ENCODE data around the gene POLN. TPM values are rescaled to one million over a fixed set of nuclear protein-coding genes. Genes with fewer than 3 reads are reported as not detected.

POLN gene
- total and polyA plus RNA-seq, 2 donors = 1.0 to 3.1 TPM

DNA sequence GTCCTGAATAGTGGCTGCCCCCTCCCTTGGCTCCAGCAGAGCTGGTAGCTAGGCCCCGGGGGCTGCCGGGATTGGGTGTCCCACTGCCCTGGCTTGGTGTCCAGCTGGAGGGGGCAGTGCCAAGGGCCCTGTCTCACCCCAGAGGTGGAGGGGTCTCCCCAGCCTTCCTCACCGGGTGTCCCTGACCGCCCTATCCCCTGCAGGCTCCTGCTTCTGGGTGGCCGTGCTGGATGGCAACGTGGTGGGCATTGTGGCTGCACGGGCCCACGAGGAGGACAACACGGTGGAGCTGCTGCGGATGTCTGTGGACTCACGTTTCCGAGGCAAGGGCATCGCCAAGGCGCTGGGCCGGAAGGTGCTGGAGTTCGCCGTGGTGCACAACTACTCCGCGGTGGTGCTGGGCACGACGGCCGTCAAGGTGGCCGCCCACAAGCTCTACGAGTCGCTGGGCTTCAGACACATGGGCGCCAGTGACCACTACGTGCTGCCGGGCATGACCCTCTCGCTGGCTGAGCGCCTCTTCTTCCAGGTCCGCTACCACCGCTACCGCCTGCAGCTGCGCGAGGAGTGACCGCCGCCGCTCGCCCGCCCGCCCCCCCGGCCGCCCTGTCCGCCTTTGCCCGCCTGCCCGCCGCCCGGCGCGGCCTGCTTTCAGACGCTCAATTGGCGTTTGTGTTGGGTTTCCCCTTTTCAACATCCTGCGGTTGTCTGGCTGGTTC lies 178.2 kb downstream of the POLN start:
- 94% methylated on average over 53 of the region's 53 CpGs for WGBS
- Histone ChIP-seq H3K4me3 (ENCODE audit: low read depth, low read length) (no peak overlapping the region), H3K27ac (ENCODE audit: low read depth) (no peak overlapping the region), H3K36me3 (ENCODE audit: insufficient read depth) (no peaks in the 10 kb centered on the region), H3K4me1 (ENCODE audit: insufficient read depth) (no peaks in the 10 kb centered on the region)
- no peak for DNase-seq (ENCODE audit: extremely low spot score)

DNA sequence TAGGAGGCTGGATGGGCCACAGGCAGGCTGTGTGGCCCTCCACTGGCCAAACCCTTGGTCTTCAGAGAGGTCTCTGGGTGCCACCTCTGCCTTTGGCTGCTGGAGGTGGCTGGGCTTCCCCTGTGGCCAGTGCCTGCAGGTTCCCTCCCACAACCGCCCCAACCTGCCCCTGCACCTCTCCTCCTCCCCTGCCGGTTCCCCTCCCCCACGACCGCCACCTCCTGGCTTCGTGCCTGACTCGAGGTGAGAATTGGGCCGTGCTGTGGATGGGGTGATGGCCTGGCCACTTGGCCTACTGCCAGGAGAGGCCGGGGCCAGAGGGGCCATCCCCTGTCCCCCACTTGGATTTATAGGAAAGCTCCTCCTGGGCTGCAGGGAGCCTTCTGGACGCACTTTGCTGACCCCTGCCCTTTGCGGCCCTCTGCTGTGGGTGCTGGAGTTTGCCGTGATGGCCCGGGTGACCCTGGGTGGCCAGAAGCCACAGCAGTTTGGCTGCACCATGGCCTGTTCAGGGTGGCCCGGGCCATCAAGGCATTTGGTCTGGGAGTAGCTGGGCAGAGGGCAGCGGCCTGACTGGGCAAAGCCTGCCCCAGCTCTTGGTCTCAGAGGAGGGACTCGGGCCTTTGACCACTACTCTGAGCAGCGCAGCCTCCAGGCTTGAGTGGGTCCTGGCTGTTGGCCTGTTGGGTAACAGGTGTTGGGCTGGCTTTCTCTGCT lies 179.0 kb downstream of the POLN start:
- no peak for DNase-seq (ENCODE audit: extremely low spot score)
- Histone ChIP-seq H3K36me3 (ENCODE audit: insufficient read depth) (no peaks in the 10 kb centered on the region), H3K4me1 (ENCODE audit: insufficient read depth) (no peaks in the 10 kb centered on the region), H3K4me3 (ENCODE audit: low read depth, low read length) (no peak overlapping the region), H3K27ac (ENCODE audit: low read depth) (no peak overlapping the region)
- WGBS = 71% methylated on average over 16 of the region's 16 CpGs

DNA sequence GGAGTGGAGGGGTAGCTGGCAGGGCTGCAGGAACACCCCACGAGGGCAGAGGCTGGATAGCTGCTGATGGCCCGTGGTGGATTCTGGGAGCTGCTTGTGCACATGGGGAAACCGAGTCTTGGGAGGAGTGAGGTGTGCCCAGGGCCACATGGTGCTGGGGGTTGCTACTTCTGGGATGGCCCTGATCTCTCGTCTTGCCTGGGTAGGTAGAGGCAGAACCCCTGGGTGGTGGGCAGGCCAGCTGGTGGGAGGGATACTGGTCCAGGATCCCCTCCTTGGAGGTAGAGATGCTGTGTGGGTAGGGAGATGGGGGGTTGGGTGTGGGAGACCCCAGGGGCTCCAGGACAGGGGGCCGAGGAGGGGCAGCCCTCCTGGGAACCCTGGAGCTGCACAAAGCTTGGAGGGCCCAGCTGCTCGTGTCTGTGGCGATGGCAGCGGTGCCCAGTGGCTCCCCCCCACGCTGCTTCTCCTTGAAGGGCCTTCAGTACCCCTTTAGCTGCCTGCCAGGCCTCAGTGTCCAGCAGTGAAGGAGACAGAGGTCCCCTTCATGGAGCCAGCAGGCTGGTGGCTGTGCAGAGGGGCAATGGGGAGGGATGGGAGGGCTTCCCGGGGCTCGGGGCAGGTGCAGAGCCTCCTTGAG lies 179.6 kb downstream of the POLN start:
- Histone ChIP-seq H3K4me1 (ENCODE audit: insufficient read depth) (no peaks in the 10 kb centered on the region), H3K4me3 (ENCODE audit: low read depth, low read length) (no peak overlapping the region), H3K36me3 (ENCODE audit: insufficient read depth) (no peaks in the 10 kb centered on the region), H3K27ac (ENCODE audit: low read depth) (no peak overlapping the region)
- 87% methylated on average over 11 of the region's 11 CpGs for WGBS
- DNase-seq (ENCODE audit: extremely low spot score) = no peak

DNA sequence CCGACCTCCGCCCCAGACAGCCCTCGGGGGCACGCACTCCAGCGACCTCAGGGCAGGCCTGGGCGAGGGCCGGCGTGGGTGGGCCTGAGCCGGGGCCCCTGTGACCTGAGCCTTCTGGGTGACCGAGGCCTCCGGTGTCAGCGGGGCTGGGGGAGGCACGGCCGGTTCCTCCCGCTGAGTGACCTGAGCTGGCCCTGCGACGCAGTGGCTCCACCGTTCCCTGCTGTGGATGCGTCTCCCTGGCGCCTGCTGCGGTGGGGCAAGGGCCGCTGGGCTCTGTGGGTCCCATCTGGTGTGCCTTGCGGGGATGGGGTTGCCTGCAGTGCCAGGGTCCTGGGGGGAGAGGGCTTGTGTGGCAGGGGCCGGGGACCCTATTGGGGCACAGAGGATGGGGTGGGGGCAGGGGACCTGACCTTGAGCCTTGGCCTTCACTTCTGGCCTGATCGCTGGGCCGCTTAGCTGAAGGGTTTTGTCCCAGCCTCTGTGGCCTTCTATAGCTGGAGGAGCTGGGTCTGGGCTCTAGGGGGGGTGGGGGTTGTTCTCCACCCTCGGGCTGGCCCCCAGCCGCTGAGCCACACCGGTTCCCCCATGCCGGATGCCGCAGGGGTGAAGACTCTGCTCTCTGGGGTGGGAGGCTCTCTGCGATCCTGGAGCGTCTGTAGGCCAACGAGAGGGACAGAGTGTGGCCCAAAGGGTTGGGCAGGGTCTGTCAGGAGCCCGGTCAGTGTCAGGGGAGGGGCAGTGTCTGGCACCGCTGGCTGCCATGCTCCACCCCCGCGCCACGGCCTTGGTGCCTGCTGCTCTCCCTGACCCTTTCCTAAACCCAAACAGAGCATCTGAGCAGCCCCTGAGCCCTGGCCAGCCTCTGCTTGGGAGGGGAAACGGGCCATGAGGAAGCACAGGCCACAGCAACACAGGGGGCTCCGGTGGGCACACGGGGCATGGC lies 180.5 kb downstream of the POLN start:
- WGBS = 62% methylated on average over 42 of the region's 42 CpGs
- Histone ChIP-seq H3K27ac (ENCODE audit: low read depth) (no peak overlapping the region), H3K4me3 (ENCODE audit: low read depth, low read length) (no peak overlapping the region), H3K4me1 (ENCODE audit: insufficient read depth) (no peaks in the 10 kb centered on the region), H3K36me3 (ENCODE audit: insufficient read depth) (no peaks in the 10 kb centered on the region)
- DNase-seq (ENCODE audit: extremely low spot score) = no peak

DNA sequence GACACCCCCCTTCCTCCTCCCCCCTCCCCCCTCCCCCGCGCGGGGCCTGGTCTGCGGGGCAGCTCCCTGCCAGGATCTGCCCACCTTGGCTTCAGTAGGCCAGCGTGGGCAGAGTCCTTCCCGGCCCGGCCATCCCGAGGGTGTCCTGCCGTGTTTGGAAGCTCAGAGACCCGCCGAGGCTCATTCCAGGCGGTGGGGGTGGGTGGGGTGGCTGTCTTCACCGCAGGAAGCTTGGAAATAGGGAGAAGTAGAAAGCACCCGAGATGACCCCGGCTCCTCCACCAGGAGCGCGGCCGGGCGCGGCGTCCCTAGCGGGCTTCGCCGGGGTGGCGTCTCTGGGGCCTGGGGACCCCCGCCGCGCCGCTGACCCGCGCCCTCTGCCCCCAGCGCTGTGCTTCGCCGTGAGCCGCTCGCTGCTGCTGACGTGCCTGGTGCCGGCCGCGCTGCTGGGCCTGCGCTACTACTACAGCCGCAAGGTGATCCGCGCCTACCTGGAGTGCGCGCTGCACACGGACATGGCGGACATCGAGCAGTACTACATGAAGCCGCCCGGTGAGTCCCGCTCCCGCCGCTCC lies 181.2 kb downstream of the POLN start:
- DNase-seq (ENCODE audit: extremely low spot score) = no peak
- Histone ChIP-seq H3K27ac (ENCODE audit: low read depth) (no peak overlapping the region), H3K4me1 (ENCODE audit: insufficient read depth) (no peaks in the 10 kb centered on the region), H3K36me3 (ENCODE audit: insufficient read depth) (no peaks in the 10 kb centered on the region), H3K4me3 (ENCODE audit: low read depth, low read length) (no peak overlapping the region)
- 20% methylated on average over 54 of the region's 54 CpGs for WGBS

DNA sequence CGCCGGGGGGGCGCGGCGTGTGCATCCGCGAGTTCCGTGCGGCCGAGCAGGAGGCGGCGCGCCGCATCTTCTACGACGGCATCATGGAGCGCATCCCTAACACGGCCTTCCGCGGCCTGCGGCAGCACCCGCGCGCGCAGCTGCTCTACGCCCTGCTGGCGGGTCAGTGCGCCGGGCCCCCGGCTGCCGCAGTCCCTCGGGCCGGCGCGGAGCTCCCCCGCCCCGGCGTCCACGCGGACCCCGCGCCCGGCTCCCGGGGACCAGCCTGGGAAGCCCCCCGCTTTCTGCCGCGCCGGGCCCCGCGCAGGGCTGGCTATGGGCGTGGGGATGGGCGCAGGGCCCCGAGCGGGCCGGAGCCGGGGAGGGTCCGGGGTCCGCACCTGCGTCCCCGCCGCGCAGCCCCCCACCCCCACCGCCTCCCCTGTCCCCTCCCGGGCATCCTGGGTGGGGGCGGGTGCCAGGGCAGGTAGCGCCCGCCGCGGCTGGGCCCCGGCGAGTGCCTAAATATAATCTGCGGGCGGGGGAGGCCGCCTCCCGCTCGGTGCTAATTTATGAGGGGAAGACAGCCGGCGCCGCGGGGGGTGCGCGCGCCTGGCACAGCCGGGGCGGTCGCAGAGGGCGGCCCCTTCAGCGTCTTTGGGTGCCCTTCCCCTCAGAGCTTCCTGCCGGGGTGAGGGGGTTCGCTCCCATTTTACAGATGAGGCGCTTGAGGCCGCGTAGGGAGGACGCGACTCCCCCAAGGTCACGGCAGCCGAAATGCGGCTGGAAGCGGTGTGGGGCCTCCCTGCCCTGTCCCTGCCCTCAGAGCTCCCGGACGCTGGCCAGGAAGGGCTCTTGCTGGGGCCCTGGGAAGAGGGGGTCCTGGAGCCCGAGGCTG lies 182.0 kb downstream of the POLN start:
- no peaks in the 10 kb centered on the region for H3K4me1 ChIP-seq (ENCODE audit: insufficient read depth)
- H3K27ac ChIP-seq (ENCODE audit: low read depth) = no peak overlapping the region
- no peaks in the 10 kb centered on the region for H3K36me3 ChIP-seq (ENCODE audit: insufficient read depth)
- peak overlapping the region; percentile 75 for H3K4me3 ChIP-seq (ENCODE audit: low read depth, low read length)
- 2% methylated on average over 100 of the region's 102 CpGs for WGBS
- no peak for DNase-seq (ENCODE audit: extremely low spot score)

DNA sequence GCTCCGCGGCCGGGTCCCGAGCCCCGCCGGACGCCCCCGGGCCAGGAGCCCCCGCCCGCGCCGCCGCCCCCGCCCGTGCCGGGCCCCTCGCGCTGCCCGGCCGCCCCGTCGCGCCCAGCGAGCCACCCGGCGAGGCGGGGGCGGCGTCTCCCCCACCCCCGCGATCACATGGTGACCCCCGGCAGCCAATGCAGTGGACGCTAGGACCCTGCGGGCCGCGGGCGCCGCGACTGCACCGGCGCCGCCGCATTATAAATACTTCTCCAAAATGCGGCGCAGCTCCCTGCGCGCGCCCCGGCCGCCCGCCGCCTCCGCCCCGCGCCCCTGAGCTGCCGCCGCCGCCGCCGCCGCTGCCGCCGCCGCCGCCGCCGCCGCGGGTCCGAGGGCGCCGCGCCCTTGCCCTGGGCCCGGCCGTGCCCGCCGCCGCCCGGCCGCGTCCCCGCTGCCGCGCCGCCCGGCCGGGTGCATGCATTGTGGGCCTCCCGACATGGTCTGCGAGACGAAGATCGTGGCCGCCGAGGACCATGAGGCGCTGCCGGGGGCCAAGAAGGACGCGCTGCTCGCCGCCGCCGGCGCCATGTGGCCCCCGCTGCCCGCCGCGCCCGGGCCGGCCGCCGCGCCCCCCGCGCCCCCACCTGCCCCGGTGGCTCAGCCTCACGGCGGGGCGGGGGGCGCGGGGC lies 182.7 kb downstream of the POLN start, which contains the start of gene NAT8L:
Gene NAT8L (plus strand): TSS at position 282 of the 680 bp plus-strand sequence. CDS start 185 bp downstream, at position 467.
- H3K4me3 ChIP-seq (ENCODE audit: low read depth, low read length) = peak within 1 kb of the TSS; percentile 75
- DNase-seq (ENCODE audit: extremely low spot score) = no peak
- no peaks in the 10 kb centered on the region for H3K36me3 ChIP-seq (ENCODE audit: insufficient read depth)
- 1% methylated on average over 101 of the region's 119 CpGs for WGBS
- no peaks in the 10 kb centered on the region for H3K4me1 ChIP-seq (ENCODE audit: insufficient read depth)
- H3K27ac ChIP-seq (ENCODE audit: low read depth) = no peak within 1 kb of the TSS

DNA sequence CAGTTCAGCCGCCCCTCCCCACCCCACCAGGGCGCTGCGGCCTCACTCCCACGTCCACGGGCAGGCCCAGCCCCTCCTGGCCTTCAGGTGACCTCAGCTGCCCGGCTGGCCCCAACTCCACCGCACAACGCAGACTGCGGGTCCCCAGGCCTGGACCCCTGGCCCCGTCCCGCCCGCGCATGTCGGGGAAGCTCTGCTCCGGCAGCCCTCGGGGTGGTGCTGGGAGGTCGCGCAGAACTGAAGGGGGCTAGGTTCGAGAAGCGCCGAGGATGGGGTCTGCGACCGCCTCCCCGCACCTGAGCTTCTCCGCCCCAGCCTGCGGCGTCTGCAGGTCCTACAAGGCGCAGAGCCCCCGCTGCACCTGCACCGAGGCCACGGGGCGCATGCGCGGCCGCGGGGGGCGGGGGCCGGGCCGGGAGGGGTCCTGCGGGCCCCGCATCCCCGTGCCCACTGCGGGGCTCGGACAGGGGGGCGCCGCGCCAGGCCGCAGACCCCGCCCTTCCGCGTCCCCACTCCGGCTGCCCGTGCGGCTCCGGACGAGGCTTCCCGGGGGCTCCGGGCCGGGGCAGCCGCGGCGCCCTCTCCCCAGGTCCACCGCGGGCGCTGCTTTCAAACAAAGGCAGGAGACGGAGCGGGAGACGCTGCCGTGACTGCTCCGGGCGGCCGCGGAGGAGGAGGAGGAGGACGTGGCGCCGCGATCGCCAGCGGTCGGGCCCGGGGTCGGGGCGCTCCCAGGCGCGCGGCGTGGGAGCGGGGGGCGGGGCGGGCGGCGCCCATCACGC lies 183.5 kb downstream of the POLN start:
- H3K27ac ChIP-seq (ENCODE audit: low read depth) = no peak overlapping the region
- 1% methylated on average over 93 of the region's 93 CpGs for WGBS
- peak overlapping the region; percentile 75 for H3K4me3 ChIP-seq (ENCODE audit: low read depth, low read length)
- no peaks in the 10 kb centered on the region for H3K4me1 ChIP-seq (ENCODE audit: insufficient read depth)
- H3K36me3 ChIP-seq (ENCODE audit: insufficient read depth) = no peaks in the 10 kb centered on the region
- no peak for DNase-seq (ENCODE audit: extremely low spot score)

DNA sequence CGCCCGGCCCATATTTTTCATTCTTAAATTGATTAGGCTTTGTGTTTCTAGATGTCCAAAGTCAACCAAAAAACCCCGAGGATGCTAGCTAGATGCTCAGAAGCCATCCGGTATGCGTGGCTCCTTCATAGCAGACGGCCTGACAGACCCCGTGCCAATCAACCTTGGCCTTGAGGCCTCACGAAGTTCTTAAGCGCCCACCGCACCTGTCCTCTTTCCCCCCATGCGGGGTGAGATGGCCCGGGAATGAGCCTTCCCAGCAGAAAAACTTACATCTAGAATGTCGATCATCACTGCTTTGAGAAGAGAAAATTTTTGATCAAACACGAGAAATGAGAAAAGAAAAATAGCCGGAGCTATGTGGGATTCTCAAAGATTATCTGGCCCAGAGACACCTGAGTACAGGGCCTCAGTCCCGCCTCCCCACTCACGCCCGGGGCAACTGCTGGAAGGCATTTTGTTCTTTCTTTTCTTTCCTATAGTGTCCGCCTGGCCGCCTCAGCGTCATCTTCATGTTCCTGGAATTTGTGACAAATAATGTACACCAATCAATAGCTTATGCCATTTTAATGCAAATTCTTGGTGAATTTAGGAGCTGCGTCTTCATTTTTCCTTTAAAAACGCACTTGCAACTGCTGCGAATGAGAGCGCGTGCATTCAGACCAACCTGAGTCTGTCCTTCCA lies 184.4 kb downstream of the POLN start:
- Histone ChIP-seq H3K36me3 (ENCODE audit: insufficient read depth) (no peaks in the 10 kb centered on the region), H3K4me1 (ENCODE audit: insufficient read depth) (no peaks in the 10 kb centered on the region), H3K4me3 (ENCODE audit: low read depth, low read length) (no peak overlapping the region), H3K27ac (ENCODE audit: low read depth) (no peak overlapping the region)
- no peak for DNase-seq (ENCODE audit: extremely low spot score)
- 74% methylated on average over 26 of the region's 26 CpGs for WGBS

DNA sequence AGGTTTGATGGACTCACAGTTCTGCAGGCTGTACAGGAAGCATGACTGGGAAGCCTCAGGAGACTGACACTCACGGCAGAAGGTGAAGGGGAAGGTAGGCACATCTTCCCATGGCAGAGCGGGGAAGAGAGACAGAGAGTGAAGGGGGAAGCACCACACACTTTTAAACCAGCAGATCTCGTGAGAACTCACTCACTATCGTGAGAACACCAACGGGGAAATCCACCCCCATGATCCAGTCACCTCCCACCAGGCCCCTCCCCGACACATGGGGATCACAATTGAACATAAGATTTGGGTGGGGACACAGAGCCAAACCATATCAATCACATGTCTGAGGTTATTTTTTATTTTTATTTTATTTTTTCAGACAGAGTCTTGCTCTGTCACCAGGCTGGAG lies 187.7 kb downstream of the POLN start:
- no peak overlapping the region for H3K27ac ChIP-seq (ENCODE audit: low read depth)
- no peak for DNase-seq (ENCODE audit: extremely low spot score)
- 68% methylated on average over 6 of the region's 6 CpGs for WGBS
- no peaks in the 10 kb centered on the region for H3K36me3 ChIP-seq (ENCODE audit: insufficient read depth)
- H3K4me3 ChIP-seq (ENCODE audit: low read depth, low read length) = no peak overlapping the region
- H3K4me1 ChIP-seq (ENCODE audit: insufficient read depth) = no peaks in the 10 kb centered on the region

DNA sequence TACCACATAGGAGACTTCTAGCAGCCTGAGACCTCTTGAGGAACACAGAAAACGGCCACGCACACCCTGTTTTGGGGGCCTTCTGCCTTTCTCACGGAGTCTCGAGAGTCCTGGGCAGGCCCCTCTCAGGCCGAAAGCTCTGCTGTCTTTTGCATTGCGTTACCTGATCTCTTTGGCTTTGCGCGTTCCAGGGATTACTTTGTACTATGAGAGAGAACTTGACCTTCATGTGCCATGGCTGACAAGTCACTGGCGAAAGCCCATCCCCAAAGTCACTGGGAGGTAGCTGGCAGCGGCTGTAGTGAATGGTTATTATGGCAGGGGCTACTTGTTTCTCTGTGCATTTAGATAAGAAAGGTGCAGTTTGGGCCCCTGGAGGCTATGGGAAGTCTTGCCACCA lies 190.8 kb downstream of the POLN start:
- 50% methylated on average over 10 of the region's 10 CpGs for WGBS
- Histone ChIP-seq H3K4me3 (ENCODE audit: low read depth, low read length) (no peak overlapping the region), H3K4me1 (ENCODE audit: insufficient read depth) (peaks cover 2% of the 10 kb centered on the region), H3K27ac (ENCODE audit: low read depth) (no peak overlapping the region), H3K36me3 (ENCODE audit: insufficient read depth) (no peaks in the 10 kb centered on the region)
- DNase-seq (ENCODE audit: extremely low spot score) = no peak

All from urinary bladder (tissue), 4 donors.